Measurements from ENCODE around the gene RTTN.

The RTTN gene

GRCh38 chr18:70072678-70073077, 132.8 kb downstream of the RTTN start:
- H3K9me3 ChIP-seq (ENCODE audit: control insufficient read depth, low read length) = no peaks in the 10 kb centered on the region
- H3K27me3 ChIP-seq (replicated peaks; ENCODE audit: control insufficient read depth, insufficient read depth, low read length) = no peaks in the 10 kb centered on the region
- peak; percentile 54 for DNase-seq (ENCODE audit: low read depth)

GRCh38 chr18:70069965-70070364, 135.5 kb downstream of the RTTN start:
- Histone ChIP-seq H3K9me3 (ENCODE audit: control insufficient read depth, low read length) (no peaks in the 10 kb centered on the region), H3K4me3 (ENCODE audit: low read length) (no peak overlapping the region), H3K36me3 (ENCODE audit: control insufficient read depth, insufficient read depth, low read length, severe bottlenecking) (no peaks in the 10 kb centered on the region), H3K27me3 (replicated peaks; ENCODE audit: control insufficient read depth, insufficient read depth, low read length) (no peaks in the 10 kb centered on the region), H3K9ac (ENCODE audit: low read length) (no peak overlapping the region), H3K4me1 (ENCODE audit: control insufficient read depth, insufficient read depth, low read length) (no peaks in the 10 kb centered on the region)
- DNase-seq (ENCODE audit: low read depth) = no peak

More at GRCh38 chr18:70072678-70073077, 132.8 kb downstream of the RTTN start:
- Histone ChIP-seq H3K4me3 (ENCODE audit: low read length) (no peak overlapping the region), H3K36me3 (ENCODE audit: control insufficient read depth, insufficient read depth, low read length, severe bottlenecking) (no peaks in the 10 kb centered on the region), H3K9ac (ENCODE audit: low read length) (no peak overlapping the region), H3K4me1 (ENCODE audit: control insufficient read depth, insufficient read depth, low read length) (no peaks in the 10 kb centered on the region)

- Histone ChIP-seq H3K9ac (ENCODE audit: low read length) (no peak overlapping the region), H3K27me3 (replicated peaks; ENCODE audit: control insufficient read depth, insufficient read depth, low read length) (no peaks in the 10 kb centered on the region), H3K9me3 (ENCODE audit: control insufficient read depth, low read length) (no peaks in the 10 kb centered on the region), H3K4me1 (ENCODE audit: control insufficient read depth, insufficient read depth, low read length) (no peaks in the 10 kb centered on the region), H3K36me3 (ENCODE audit: control insufficient read depth, insufficient read depth, low read length, severe bottlenecking) (no peaks in the 10 kb centered on the region), H3K4me3 (ENCODE audit: low read length) (no peak overlapping the region)
- no peak for DNase-seq (ENCODE audit: low read depth)
These were observed 136.1 kb downstream of the RTTN start for GRCh38 chr18:70069382-70069781.

- no peaks in the 10 kb centered on the region for H3K9me3 ChIP-seq (ENCODE audit: control insufficient read depth, low read length)
- H3K9ac ChIP-seq (ENCODE audit: low read length) = no peak overlapping the region
- H3K36me3 ChIP-seq (ENCODE audit: control insufficient read depth, insufficient read depth, low read length, severe bottlenecking) = no peaks in the 10 kb centered on the region
- H3K4me3 ChIP-seq (ENCODE audit: low read length) = no peak overlapping the region
- DNase-seq (ENCODE audit: low read depth) = no peak
- H3K27me3 ChIP-seq (replicated peaks; ENCODE audit: control insufficient read depth, insufficient read depth, low read length) = no peaks in the 10 kb centered on the region
- H3K4me1 ChIP-seq (ENCODE audit: control insufficient read depth, insufficient read depth, low read length) = no peaks in the 10 kb centered on the region
These were observed 136.5 kb downstream of the RTTN start for GRCh38 chr18:70068981-70069380.

- Histone ChIP-seq H3K27me3 (replicated peaks; ENCODE audit: control insufficient read depth, insufficient read depth, low read length) (no peaks in the 10 kb centered on the region), H3K4me3 (ENCODE audit: low read length) (no peak overlapping the region), H3K9ac (ENCODE audit: low read length) (no peak overlapping the region), H3K9me3 (ENCODE audit: control insufficient read depth, low read length) (no peaks in the 10 kb centered on the region), H3K4me1 (ENCODE audit: control insufficient read depth, insufficient read depth, low read length) (no peaks in the 10 kb centered on the region), H3K36me3 (ENCODE audit: control insufficient read depth, insufficient read depth, low read length, severe bottlenecking) (peaks cover 10% of the 10 kb centered on the region)
- no peak for DNase-seq (ENCODE audit: low read depth)
These were observed 145.8 kb downstream of the RTTN start for GRCh38 chr18:70059684-70060083.

GRCh38 chr18:70058916-70059315, 146.6 kb downstream of the RTTN start:
- H3K27me3 ChIP-seq (replicated peaks; ENCODE audit: control insufficient read depth, insufficient read depth, low read length) = no peaks in the 10 kb centered on the region
- H3K9ac ChIP-seq (ENCODE audit: low read length) = no peak overlapping the region
- no peak for DNase-seq (ENCODE audit: low read depth)
- no peaks in the 10 kb centered on the region for H3K4me1 ChIP-seq (ENCODE audit: control insufficient read depth, insufficient read depth, low read length)
- no peaks in the 10 kb centered on the region for H3K9me3 ChIP-seq (ENCODE audit: control insufficient read depth, low read length)
- peaks cover 10% of the 10 kb centered on the region for H3K36me3 ChIP-seq (ENCODE audit: control insufficient read depth, insufficient read depth, low read length, severe bottlenecking)
- no peak overlapping the region for H3K4me3 ChIP-seq (ENCODE audit: low read length)

GRCh38 chr18:70047931-70048603, 157.4 kb downstream of the RTTN start:
- DNase-seq (ENCODE audit: low read depth) = peak; percentile 74
- no peaks in the 10 kb centered on the region for H3K9me3 ChIP-seq (ENCODE audit: control insufficient read depth, low read length)
- H3K9ac ChIP-seq (ENCODE audit: low read length) = no peak overlapping the region
- H3K4me1 ChIP-seq (ENCODE audit: control insufficient read depth, insufficient read depth, low read length) = peaks cover 52% of the 10 kb centered on the region
- no peaks in the 10 kb centered on the region for H3K27me3 ChIP-seq (replicated peaks; ENCODE audit: control insufficient read depth, insufficient read depth, low read length)
- no peak overlapping the region for H3K4me3 ChIP-seq (ENCODE audit: low read length)
- peaks cover under 1% of the 10 kb centered on the region for H3K36me3 ChIP-seq (ENCODE audit: control insufficient read depth, insufficient read depth, low read length, severe bottlenecking)

GRCh38 chr18:70046796-70047195, 158.7 kb downstream of the RTTN start:
- H3K9me3 ChIP-seq (ENCODE audit: control insufficient read depth, low read length) = no peaks in the 10 kb centered on the region
- H3K27me3 ChIP-seq (replicated peaks; ENCODE audit: control insufficient read depth, insufficient read depth, low read length) = no peaks in the 10 kb centered on the region
- H3K36me3 ChIP-seq (ENCODE audit: control insufficient read depth, insufficient read depth, low read length, severe bottlenecking) = no peaks in the 10 kb centered on the region
- no peak overlapping the region for H3K4me3 ChIP-seq (ENCODE audit: low read length)
- peaks cover 52% of the 10 kb centered on the region for H3K4me1 ChIP-seq (ENCODE audit: control insufficient read depth, insufficient read depth, low read length)
- DNase-seq (ENCODE audit: low read depth) = peak; percentile 29
- peak overlapping the region; percentile 3 for H3K9ac ChIP-seq (ENCODE audit: low read length)

GRCh38 chr18:70046207-70046606, 159.3 kb downstream of the RTTN start:
- peak; percentile 81 for DNase-seq (ENCODE audit: low read depth)
- Histone ChIP-seq H3K4me1 (ENCODE audit: control insufficient read depth, insufficient read depth, low read length) (peaks cover 52% of the 10 kb centered on the region), H3K36me3 (ENCODE audit: control insufficient read depth, insufficient read depth, low read length, severe bottlenecking) (no peaks in the 10 kb centered on the region), H3K4me3 (ENCODE audit: low read length) (no peak overlapping the region), H3K9me3 (ENCODE audit: control insufficient read depth, low read length) (no peaks in the 10 kb centered on the region), H3K9ac (ENCODE audit: low read length) (peak overlapping the region; percentile 37), H3K27me3 (replicated peaks; ENCODE audit: control insufficient read depth, insufficient read depth, low read length) (no peaks in the 10 kb centered on the region)

GRCh38 chr18:70044632-70045031, 160.9 kb downstream of the RTTN start:
- H3K9me3 ChIP-seq (ENCODE audit: control insufficient read depth, low read length) = no peaks in the 10 kb centered on the region
- H3K36me3 ChIP-seq (ENCODE audit: control insufficient read depth, insufficient read depth, low read length, severe bottlenecking) = no peaks in the 10 kb centered on the region
- peak overlapping the region; percentile 5 for H3K9ac ChIP-seq (ENCODE audit: low read length)
- no peak overlapping the region for H3K4me3 ChIP-seq (ENCODE audit: low read length)
- H3K27me3 ChIP-seq (replicated peaks; ENCODE audit: control insufficient read depth, insufficient read depth, low read length) = no peaks in the 10 kb centered on the region
- peaks cover 52% of the 10 kb centered on the region for H3K4me1 ChIP-seq (ENCODE audit: control insufficient read depth, insufficient read depth, low read length)
- peak; percentile 96 for DNase-seq (ENCODE audit: low read depth)

- Histone ChIP-seq H3K9ac (ENCODE audit: low read length) (no peak overlapping the region), H3K4me1 (ENCODE audit: control insufficient read depth, insufficient read depth, low read length) (peaks cover 32% of the 10 kb centered on the region), H3K27me3 (replicated peaks; ENCODE audit: control insufficient read depth, insufficient read depth, low read length) (no peaks in the 10 kb centered on the region), H3K4me3 (ENCODE audit: low read length) (no peak overlapping the region), H3K36me3 (ENCODE audit: control insufficient read depth, insufficient read depth, low read length, severe bottlenecking) (no peaks in the 10 kb centered on the region), H3K9me3 (ENCODE audit: control insufficient read depth, low read length) (no peaks in the 10 kb centered on the region)
- DNase-seq (ENCODE audit: low read depth) = no peak
These were observed 163.9 kb downstream of the RTTN start for GRCh38 chr18:70041459-70042050.
